Loucy (cell line): ENCODE data around the gene HCCS.

ENCODE experiments used
- EZH2phosphoT487 ChIP-seq: fragments of 200-600 bp; IDR thresholded peaks from 2 replicates; pipeline ENCODE4 v1.6.1; 2018; ENCODE audit warnings: antibody characterized with exemption, mild to moderate bottlenecking, moderate library complexity, borderline replicate concordance
- TF ChIP-seq, protein P1 (sequence below): fragments of 200-600 bp; sonication (generic); conservative IDR thresholded peaks from 2 replicates; pipeline ENCODE4 v1.5.1; 2014; ENCODE audit warnings: mild to moderate bottlenecking, antibody characterized with exemption, low read length

DNA sequence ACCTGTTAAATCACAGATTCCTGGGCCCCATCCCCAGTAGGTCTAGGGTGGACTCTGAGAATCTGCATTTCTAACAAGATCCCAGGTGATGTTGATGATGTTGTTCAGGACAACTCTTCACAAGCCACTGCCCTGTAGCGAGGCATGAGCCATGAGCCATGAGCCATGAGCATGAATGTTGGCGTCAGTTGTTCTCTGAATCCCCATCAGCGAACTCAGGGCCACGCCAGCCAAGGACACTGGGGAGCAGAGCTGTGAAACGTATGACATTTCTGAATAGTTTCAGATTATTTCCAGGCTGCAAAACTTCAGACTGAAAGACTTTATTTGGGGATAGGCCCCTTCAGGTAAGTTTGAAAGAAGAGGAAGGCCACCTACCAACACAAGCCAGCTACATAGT is 46.9 kb upstream of the HCCS start:
- TF ChIP-seq, protein P1, sequence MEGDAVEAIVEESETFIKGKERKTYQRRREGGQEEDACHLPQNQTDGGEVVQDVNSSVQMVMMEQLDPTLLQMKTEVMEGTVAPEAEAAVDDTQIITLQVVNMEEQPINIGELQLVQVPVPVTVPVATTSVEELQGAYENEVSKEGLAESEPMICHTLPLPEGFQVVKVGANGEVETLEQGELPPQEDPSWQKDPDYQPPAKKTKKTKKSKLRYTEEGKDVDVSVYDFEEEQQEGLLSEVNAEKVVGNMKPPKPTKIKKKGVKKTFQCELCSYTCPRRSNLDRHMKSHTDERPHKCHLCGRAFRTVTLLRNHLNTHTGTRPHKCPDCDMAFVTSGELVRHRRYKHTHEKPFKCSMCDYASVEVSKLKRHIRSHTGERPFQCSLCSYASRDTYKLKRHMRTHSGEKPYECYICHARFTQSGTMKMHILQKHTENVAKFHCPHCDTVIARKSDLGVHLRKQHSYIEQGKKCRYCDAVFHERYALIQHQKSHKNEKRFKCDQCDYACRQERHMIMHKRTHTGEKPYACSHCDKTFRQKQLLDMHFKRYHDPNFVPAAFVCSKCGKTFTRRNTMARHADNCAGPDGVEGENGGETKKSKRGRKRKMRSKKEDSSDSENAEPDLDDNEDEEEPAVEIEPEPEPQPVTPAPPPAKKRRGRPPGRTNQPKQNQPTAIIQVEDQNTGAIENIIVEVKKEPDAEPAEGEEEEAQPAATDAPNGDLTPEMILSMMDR = no peak
- no peak for TF ChIP-seq EZH2phosphoT487
